Suprapubic skin (tissue), 4 donors: Measurements from ENCODE around the gene PNMA6E.

Source experiments
- CTCF ChIP-seq, 2 donors: fragments of 200-600 bp in 1 of 2; fragments of 450-650 bp in 1 of 2; sonication (generic) in 1 of 2; IDR thresholded peaks; one replicate each; pipeline ENCODE4 v1.5.1; 2016 to 2019; ENCODE audit warnings: antibody characterized with exemption in 2 of 2, mild to moderate bottlenecking in 1 of 2, moderate library complexity in 1 of 2
- EP300 ChIP-seq: sonication (generic); formaldehyde crosslinking; IDR thresholded peaks from one replicate; pipeline ENCODE4 v1.6.1; 2017; ENCODE audit warnings: antibody characterized with exemption
- POLR2A ChIP-seq, 2 donors: fragments of 450-650 bp; IDR thresholded peaks; one replicate each; pipeline ENCODE4 v1.6.1; 2017; ENCODE audit warnings: antibody characterized with exemption in 2 of 2, mild to moderate bottlenecking in 2 of 2, moderate library complexity in 2 of 2
- POLR2AphosphoS5 ChIP-seq, 3 donors: sonication (generic); formaldehyde crosslinking; IDR thresholded peaks; one replicate each; pipeline ENCODE4 v1.6.1; 2017; ENCODE audit warnings: antibody characterized with exemption in 3 of 3

DNA sequence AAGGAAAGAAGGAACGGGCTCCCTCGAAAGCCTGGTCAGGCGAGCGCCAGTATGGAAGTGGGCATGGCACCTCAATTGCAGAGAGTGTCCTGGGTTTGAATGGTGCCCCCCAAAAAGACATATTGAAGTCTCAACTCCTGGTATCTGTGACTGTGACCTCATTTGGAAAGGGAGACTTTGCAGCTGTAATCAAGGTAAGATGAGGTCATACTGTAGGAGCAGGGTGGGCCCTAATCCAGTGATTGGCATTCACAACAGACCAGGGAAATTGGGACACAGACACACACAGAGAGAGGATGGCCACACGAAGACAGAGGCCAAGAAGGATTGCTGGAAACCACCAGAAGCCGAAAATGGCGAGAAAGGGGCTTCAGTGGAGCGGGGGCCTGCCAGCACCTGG is 16.5 kb upstream of the PNMA6E start:
- TF ChIP-seq CTCF (IDR thresholded peaks at IDR 0.05) (no peak), POLR2A (IDR thresholded peaks at IDR 0.05) (no peak), EP300 (no peak), POLR2AphosphoS5 (IDR thresholded peaks at IDR 0.05) (no peak)
